ENCODE data around the gene PGRMC2.

PGRMC2 gene

DNA sequence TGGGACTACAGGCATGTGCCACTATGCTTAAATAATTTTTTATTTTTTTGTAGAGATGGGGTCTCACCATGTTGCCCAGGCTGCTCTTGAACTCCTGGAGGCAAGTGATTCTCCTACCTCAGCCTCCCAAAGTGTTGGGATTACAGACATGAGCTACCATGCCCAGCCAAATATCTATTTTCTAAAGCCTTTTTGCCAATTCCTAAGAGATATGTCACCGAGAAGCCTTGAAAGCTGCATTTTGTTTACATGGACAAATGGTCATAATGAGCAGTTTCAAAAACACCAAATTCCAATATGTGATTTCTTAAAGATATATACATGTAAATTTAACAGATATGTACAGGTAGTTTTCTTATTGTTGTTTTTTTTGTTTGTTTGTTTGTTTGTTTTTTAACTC is 33.0 kb upstream of the PGRMC2 start:
- Histone ChIP-seq H3K4me2 (ENCODE audit: low read length) (no peak overlapping the region), H3K4me3 (ENCODE audit: low read length) (no peak overlapping the region), H3K4me1 (ENCODE audit: control insufficient read depth, low read length) (no peaks in the 10 kb centered on the region), H3K36me3 (ENCODE audit: control insufficient read depth, low read length) (peaks cover 11% of the 10 kb centered on the region), H3K79me2 (ENCODE audit: control insufficient read depth, low read length) (no peaks in the 10 kb centered on the region), H3K27ac (ENCODE audit: low read depth, low read length) (no peak overlapping the region), H4K20me1 (ENCODE audit: control insufficient read depth, insufficient read depth, low read depth, low read length) (no peaks in the 10 kb centered on the region), H3K9me2 (replicated peaks; ENCODE audit: control insufficient read depth, low read length) (no peaks in the 10 kb centered on the region), H3K27me3 (ENCODE audit: control insufficient read depth, low read length) (no peaks in the 10 kb centered on the region), H3K9me3 (ENCODE audit: control insufficient read depth, insufficient read depth, low read length) (no peaks in the 10 kb centered on the region), H3F3A (ENCODE audit: control insufficient read depth, insufficient read depth) (no peaks in the 10 kb centered on the region)
- TF ChIP-seq CTCF (IDR thresholded peaks at IDR 0.05; ENCODE audit: low read depth, low read length, poor library complexity, severe bottlenecking) (no peak), EZH2phosphoT487 (IDR thresholded peaks at IDR 0.05; ENCODE audit: borderline replicate concordance, low read length) (no peak)

GRCh38 chr4:128315756-128316520 is 28.3 kb upstream of the PGRMC2 start:
- Histone ChIP-seq H3K4me2 (ENCODE audit: low read length) (no peak overlapping the region), H3K4me3 (ENCODE audit: low read length) (no peak overlapping the region), H3K79me2 (ENCODE audit: control insufficient read depth, low read length) (no peaks in the 10 kb centered on the region), H3K4me1 (ENCODE audit: control insufficient read depth, low read length) (no peaks in the 10 kb centered on the region), H3K9me2 (replicated peaks; ENCODE audit: control insufficient read depth, low read length) (no peaks in the 10 kb centered on the region), H3K9me3 (ENCODE audit: control insufficient read depth, insufficient read depth, low read length) (no peaks in the 10 kb centered on the region), H3K27me3 (ENCODE audit: control insufficient read depth, low read length) (no peaks in the 10 kb centered on the region), H3K27ac (ENCODE audit: low read depth, low read length) (no peak overlapping the region), H3K36me3 (ENCODE audit: control insufficient read depth, low read length) (peaks cover 9% of the 10 kb centered on the region), H4K20me1 (ENCODE audit: control insufficient read depth, insufficient read depth, low read depth, low read length) (no peaks in the 10 kb centered on the region), H3F3A (ENCODE audit: control insufficient read depth, insufficient read depth) (no peaks in the 10 kb centered on the region)
- TF ChIP-seq CTCF (IDR thresholded peaks at IDR 0.05; ENCODE audit: low read depth, low read length, poor library complexity, severe bottlenecking) (no peak), EZH2phosphoT487 (IDR thresholded peaks at IDR 0.05; ENCODE audit: borderline replicate concordance, low read length) (no peak)

DNA sequence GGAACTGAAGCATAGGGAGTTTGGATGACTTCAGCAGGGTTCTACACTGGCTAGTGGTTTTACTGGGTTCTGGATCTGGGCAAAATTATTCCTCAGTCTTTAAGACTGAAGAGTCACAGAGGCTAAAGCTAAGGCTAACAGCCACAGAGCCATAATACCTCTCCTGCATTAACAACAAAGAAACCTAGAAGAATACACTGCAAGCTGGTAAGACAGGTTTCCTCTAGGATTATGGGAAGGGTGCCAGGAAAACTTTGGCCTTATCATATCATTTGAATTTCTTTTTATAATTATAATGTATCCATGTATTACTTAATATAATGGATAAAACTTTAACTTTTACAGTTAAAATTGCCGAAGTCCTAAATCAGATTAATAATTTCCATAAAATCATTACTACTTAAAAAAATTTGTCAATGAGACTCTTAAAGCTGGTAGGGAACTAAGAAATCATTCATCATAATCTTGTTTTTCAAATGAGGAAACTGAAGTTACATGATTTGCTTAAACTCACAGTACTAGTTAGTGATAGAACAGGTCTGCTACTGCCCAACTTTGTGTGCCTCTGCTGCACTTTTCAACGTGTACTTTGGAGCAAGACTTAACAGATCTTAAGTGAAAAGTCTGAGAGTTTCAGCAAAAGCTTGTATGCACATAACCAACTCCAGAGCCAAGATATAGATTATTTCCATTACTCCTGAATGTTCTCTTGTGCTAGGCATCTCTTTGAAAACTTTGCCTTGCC is 24.2 kb upstream of the PGRMC2 start:
- Histone ChIP-seq H3K9me2 (replicated peaks; ENCODE audit: control insufficient read depth, low read length) (no peaks in the 10 kb centered on the region), H3K4me2 (ENCODE audit: low read length) (no peak overlapping the region), H3K9me3 (ENCODE audit: control insufficient read depth, insufficient read depth, low read length) (no peaks in the 10 kb centered on the region), H3K36me3 (ENCODE audit: control insufficient read depth, low read length) (peaks cover 11% of the 10 kb centered on the region), H3K27ac (ENCODE audit: low read depth, low read length) (no peak overlapping the region), H3K79me2 (ENCODE audit: control insufficient read depth, low read length) (no peaks in the 10 kb centered on the region), H4K20me1 (ENCODE audit: control insufficient read depth, insufficient read depth, low read depth, low read length) (no peaks in the 10 kb centered on the region), H3K27me3 (ENCODE audit: control insufficient read depth, low read length) (no peaks in the 10 kb centered on the region), H3F3A (ENCODE audit: control insufficient read depth, insufficient read depth) (no peaks in the 10 kb centered on the region), H3K4me3 (ENCODE audit: low read length) (no peak overlapping the region), H3K4me1 (ENCODE audit: control insufficient read depth, low read length) (peaks cover 7% of the 10 kb centered on the region)
- TF ChIP-seq CTCF (IDR thresholded peaks at IDR 0.05; ENCODE audit: low read depth, low read length, poor library complexity, severe bottlenecking) (no peak), EZH2phosphoT487 (IDR thresholded peaks at IDR 0.05; ENCODE audit: borderline replicate concordance, low read length) (no peak)
